D721Med (cell line): Measurements from ENCODE around the gene GALNT17.

Experiments
- DNase-seq: peaks from one replicate; pipeline ENCODE4 v3.0.0; 2011; ENCODE audit warnings: low spot score; ENCODE audit not compliant: insufficient read length
- FAIRE-seq: peaks from 2 replicates; lab custom pipeline; 2011; peaks lifted over from hg19 to GRCh38; lab: Jason Lieb, UNC
- CTCF ChIP-seq: IDR thresholded peaks from 2 replicates; pipeline ENCODE4 v1.5.1; 2012; ENCODE audit warnings: mild to moderate bottlenecking, control low read depth; ENCODE audit not compliant: insufficient read depth; ENCODE audit errors: missing control alignments

The GALNT17 gene

GRCh38 chr7:71650653-71651337 is 518.9 kb downstream of the GALNT17 start:
- FAIRE-seq (no peak), DNase-seq (no peak)
- no peak for TF ChIP-seq CTCF

- TF ChIP-seq CTCF = no peak
- FAIRE-seq (no peak), DNase-seq (no peak)
Observed at GRCh38 chr7:71652510-71652909, 520.6 kb downstream of the GALNT17 start.

- DNase-seq (no peak), FAIRE-seq (no peak)
- TF ChIP-seq CTCF = no peak
Observed at GRCh38 chr7:71657386-71657785, 525.4 kb downstream of the GALNT17 start.

- no peak for DNase-seq
- TF ChIP-seq CTCF = no peak
- no peak for FAIRE-seq
Observed at GRCh38 chr7:71659622-71660021, 527.7 kb downstream of the GALNT17 start.

- DNase-seq = no peak
- no peak for TF ChIP-seq CTCF
- FAIRE-seq = no peak
Observed at GRCh38 chr7:71661671-71662224, 529.8 kb downstream of the GALNT17 start.

GRCh38 chr7:71665716-71666115 is 533.8 kb downstream of the GALNT17 start:
- FAIRE-seq = peak; percentile 96
- peak; percentile 48 for DNase-seq
- no peak for TF ChIP-seq CTCF

GRCh38 chr7:71668572-71668971 is 536.6 kb downstream of the GALNT17 start:
- no peak for TF ChIP-seq CTCF
- FAIRE-seq (no peak), DNase-seq (no peak)
